ENCODE measurements around the gene CRIP1.

DNA sequence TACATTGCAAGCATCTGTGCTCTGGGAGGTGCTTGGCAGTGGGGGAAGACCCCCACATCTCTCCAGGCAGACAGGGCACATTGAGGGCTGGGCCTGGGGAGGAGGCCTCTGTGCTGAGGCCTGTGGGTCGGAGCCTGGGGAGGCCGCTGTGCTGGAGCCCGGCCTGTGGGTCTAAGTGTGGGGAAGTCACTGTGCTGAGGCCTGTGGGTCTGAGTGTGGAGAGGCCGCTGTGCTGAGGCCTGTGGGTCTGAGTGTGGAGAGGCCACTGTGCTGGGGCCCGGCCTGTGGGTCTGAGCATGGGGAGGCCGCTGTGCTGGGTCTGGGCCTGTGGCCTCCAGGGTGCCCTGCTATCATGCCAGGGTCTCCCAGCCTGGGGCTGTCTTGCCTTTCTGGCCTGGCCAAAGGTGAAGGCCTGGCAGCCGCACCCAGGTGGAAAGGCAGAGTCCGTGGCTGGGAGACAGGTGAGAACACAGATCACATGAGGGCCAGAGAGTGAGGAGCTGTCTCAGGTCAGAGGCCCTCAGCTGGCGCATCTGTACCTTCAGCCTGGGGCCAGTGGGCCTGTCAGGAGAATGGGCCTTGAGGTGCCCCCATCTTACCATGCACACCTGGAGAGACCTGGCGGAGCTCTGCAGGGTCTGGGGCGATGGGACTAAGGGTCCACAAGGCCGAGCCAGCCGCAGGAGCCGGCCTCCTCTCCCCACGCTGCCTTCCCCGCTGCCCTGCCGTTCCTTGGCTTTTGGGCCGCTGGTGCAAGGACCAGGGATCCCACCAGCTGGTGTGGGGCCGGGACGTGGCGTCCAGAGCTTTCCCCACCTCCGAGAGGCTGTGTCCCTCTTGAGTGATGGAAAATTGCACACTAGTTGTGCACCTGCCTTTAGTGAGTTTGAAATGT, 30.7 kb upstream of the CRIP1 start:
- TF ChIP-seq, protein P1, sequence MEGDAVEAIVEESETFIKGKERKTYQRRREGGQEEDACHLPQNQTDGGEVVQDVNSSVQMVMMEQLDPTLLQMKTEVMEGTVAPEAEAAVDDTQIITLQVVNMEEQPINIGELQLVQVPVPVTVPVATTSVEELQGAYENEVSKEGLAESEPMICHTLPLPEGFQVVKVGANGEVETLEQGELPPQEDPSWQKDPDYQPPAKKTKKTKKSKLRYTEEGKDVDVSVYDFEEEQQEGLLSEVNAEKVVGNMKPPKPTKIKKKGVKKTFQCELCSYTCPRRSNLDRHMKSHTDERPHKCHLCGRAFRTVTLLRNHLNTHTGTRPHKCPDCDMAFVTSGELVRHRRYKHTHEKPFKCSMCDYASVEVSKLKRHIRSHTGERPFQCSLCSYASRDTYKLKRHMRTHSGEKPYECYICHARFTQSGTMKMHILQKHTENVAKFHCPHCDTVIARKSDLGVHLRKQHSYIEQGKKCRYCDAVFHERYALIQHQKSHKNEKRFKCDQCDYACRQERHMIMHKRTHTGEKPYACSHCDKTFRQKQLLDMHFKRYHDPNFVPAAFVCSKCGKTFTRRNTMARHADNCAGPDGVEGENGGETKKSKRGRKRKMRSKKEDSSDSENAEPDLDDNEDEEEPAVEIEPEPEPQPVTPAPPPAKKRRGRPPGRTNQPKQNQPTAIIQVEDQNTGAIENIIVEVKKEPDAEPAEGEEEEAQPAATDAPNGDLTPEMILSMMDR (conservative IDR thresholded peaks at IDR 0.05; ENCODE audit: low read depth in 2 of 2): no peak
- TF ChIP-seq EZH2 (IDR thresholded peaks at IDR 0.05; ENCODE audit: low read depth, unreplicated experiment): no peak

Data from GM23338 (cell line).